Suprapubic skin (tissue), 4 donors: ENCODE data around the gene SPRING1. TPM values are rescaled to one million over a fixed set of nuclear protein-coding genes. Genes with fewer than 3 reads are reported as not detected.
A peak's percentile ranks its signal among the peaks of the same experiment; 100 is the strongest.
"Not testable (repeated sequence)": the region's sequence is repeated elsewhere in the genome, so short reads cannot be mapped to it uniquely, and the experiment has no call there.

Source experiments
- DNase-seq, 2 donors: peaks; one replicate each; pipeline ENCODE4 v3.0.0-alpha.2; 2019; ENCODE audit warnings: low spot score in 2 of 2
- H3K27ac ChIP-seq: fragments of 200-600 bp; sonication (generic); one replicate; pipeline ENCODE4 v1.5.1; 2019
- H3K27me3 ChIP-seq: fragments of 200-600 bp; sonication (generic); one replicate; pipeline ENCODE4 v1.5.1; 2019
- H3K36me3 ChIP-seq: fragments of 200-600 bp; sonication (generic); one replicate; pipeline ENCODE4 v1.5.1; 2019
- H3K4me1 ChIP-seq: fragments of 200-600 bp; sonication (generic); one replicate; pipeline ENCODE4 v1.5.1; 2019
- H3K4me3 ChIP-seq: fragments of 200-600 bp; sonication (generic); one replicate; pipeline ENCODE4 v1.5.1; 2019; ENCODE audit warnings: mild to moderate bottlenecking
- H3K9me3 ChIP-seq: fragments of 200-600 bp; sonication (generic); one replicate; pipeline ENCODE4 v1.5.1; 2019
- EP300 ChIP-seq: sonication (generic); formaldehyde crosslinking; IDR thresholded peaks from one replicate; pipeline ENCODE4 v1.6.1; 2017; ENCODE audit warnings: antibody characterized with exemption
- POLR2A ChIP-seq, 2 donors: fragments of 450-650 bp; IDR thresholded peaks; one replicate each; pipeline ENCODE4 v1.6.1; 2017; ENCODE audit warnings: antibody characterized with exemption in 2 of 2, mild to moderate bottlenecking in 2 of 2, moderate library complexity in 2 of 2
- POLR2AphosphoS5 ChIP-seq, 3 donors: sonication (generic); formaldehyde crosslinking; IDR thresholded peaks; one replicate each; pipeline ENCODE4 v1.6.1; 2017; ENCODE audit warnings: antibody characterized with exemption in 3 of 3
- WGBS: methylation state at CpG from one replicate; pipeline ENCODE4 v1.1.5; 2018; 5-methylcytosine and 5-hydroxymethylcytosine counted together
- total RNA-seq, 4 donors: library from RNA; depleted of rRNA; stranded (reverse); fragments of >200 nt; gene quantifications; one replicate each; pipeline ENCODE4 v1.1.0, GENCODE V29; 2016
- TF ChIP-seq, protein P1 (sequence below), 2 donors: fragments of 200-600 bp in 1 of 2; fragments of 450-650 bp in 1 of 2; sonication (generic) in 1 of 2; IDR thresholded peaks; one replicate each; pipeline ENCODE4 v1.5.1; 2016 to 2019; ENCODE audit warnings: antibody characterized with exemption in 2 of 2, mild to moderate bottlenecking in 1 of 2, moderate library complexity in 1 of 2

Gene SPRING1
- total RNA-seq, 4 donors from 2014 or later, result 19.9 to 31.4 (median 27.5) TPM

DNA sequence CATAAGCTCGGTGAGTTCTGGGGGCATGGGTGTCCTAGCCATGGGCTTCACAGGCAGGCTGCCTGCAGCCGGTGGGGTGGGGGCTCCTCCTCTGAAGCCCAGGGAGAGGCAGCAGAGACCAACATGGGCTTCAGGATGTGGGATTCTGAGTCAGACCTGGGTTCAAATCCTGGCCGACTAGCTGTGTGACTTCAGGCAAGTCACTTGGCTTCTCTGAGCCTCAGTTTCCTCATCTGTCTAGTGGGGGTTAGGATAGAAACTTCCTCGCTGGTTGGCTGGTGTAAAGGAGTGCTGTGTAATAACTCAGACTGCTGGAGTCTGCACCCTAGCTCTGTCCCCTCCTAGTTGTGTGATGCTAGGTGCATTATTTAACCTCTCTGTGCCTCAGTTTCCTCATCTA lies 12.4 kb upstream of the SPRING1 start:
- H3K27me3 ChIP-seq, result no peaks in the 10 kb centered on the region
- no peaks in the 10 kb centered on the region for H3K9me3 ChIP-seq
- no peak for DNase-seq
- 100% methylated on average over 3 of the region's 4 CpGs for WGBS
- H3K4me3 ChIP-seq, result no peak overlapping the region
- no peak for TF ChIP-seq POLR2AphosphoS5 (IDR thresholded peaks at IDR 0.05)
- TF ChIP-seq, protein P1, sequence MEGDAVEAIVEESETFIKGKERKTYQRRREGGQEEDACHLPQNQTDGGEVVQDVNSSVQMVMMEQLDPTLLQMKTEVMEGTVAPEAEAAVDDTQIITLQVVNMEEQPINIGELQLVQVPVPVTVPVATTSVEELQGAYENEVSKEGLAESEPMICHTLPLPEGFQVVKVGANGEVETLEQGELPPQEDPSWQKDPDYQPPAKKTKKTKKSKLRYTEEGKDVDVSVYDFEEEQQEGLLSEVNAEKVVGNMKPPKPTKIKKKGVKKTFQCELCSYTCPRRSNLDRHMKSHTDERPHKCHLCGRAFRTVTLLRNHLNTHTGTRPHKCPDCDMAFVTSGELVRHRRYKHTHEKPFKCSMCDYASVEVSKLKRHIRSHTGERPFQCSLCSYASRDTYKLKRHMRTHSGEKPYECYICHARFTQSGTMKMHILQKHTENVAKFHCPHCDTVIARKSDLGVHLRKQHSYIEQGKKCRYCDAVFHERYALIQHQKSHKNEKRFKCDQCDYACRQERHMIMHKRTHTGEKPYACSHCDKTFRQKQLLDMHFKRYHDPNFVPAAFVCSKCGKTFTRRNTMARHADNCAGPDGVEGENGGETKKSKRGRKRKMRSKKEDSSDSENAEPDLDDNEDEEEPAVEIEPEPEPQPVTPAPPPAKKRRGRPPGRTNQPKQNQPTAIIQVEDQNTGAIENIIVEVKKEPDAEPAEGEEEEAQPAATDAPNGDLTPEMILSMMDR (IDR thresholded peaks at IDR 0.05), result no peak
- no peak for TF ChIP-seq POLR2A (IDR thresholded peaks at IDR 0.05)
- no peak for TF ChIP-seq EP300
- H3K36me3 ChIP-seq, result no peaks in the 10 kb centered on the region
- no peaks in the 10 kb centered on the region for H3K4me1 ChIP-seq
- H3K27ac ChIP-seq, result no peak overlapping the region

GRCh38 chr12:116749884-116750283 lies 12.0 kb upstream of the SPRING1 start:
- DNase-seq, result peak in 1 of 2 donors; percentile 77
- 94% methylated on average over 9 of the region's 26 CpGs for WGBS
- Histone ChIP-seq H3K4me1 (no peaks in the 10 kb centered on the region), H3K36me3 (no peaks in the 10 kb centered on the region), H3K9me3 (no peaks in the 10 kb centered on the region), H3K27ac (no peak overlapping the region), H3K4me3 (no peak overlapping the region), H3K27me3 (no peaks in the 10 kb centered on the region)
- TF ChIP-seq POLR2A (IDR thresholded peaks at IDR 0.05), result no peak
- TF ChIP-seq EP300, result no peak
- TF ChIP-seq, protein P1 (IDR thresholded peaks at IDR 0.05), result no peak
- no peak for TF ChIP-seq POLR2AphosphoS5 (IDR thresholded peaks at IDR 0.05)

DNA sequence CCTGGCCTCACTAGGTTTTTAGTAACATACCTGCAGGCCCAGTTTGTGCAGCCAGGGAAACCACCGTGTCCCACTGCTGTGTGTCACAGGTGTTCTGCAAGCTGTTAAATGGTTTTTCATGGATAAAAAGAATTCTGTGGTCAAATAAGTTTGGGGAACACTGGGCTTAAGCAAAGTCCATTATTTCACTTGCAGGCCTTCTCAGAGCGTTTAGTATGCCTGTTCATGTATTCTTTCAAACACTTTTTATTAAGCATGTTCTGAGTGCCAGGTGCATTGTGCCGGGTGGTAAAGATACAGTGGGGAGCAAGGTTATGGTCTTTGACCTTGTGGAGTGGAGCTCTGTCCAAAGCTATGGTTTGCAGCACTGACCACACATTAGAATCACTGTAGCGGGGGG lies 7.7 kb upstream of the SPRING1 start:
- TF ChIP-seq, protein P1 (IDR thresholded peaks at IDR 0.05), result no peak
- TF ChIP-seq POLR2AphosphoS5 (IDR thresholded peaks at IDR 0.05) (no peak), EP300 (no peak), POLR2A (IDR thresholded peaks at IDR 0.05) (no peak)
- Histone ChIP-seq H3K4me1 (no peaks in the 10 kb centered on the region), H3K9me3 (no peaks in the 10 kb centered on the region), H3K36me3 (no peaks in the 10 kb centered on the region), H3K27ac (no peak overlapping the region), H3K27me3 (no peaks in the 10 kb centered on the region), H3K4me3 (no peak overlapping the region)
- whole genome bisulfite sequencing, result 94% methylated on average over 4 of the region's 4 CpGs
- DNase-seq, result no peak

GRCh38 chr12:116744766-116745165 lies 6.9 kb upstream of the SPRING1 start:
- no peaks in the 10 kb centered on the region for H3K4me1 ChIP-seq
- H3K9me3 ChIP-seq, result no peaks in the 10 kb centered on the region
- H3K4me3 ChIP-seq, result no peak overlapping the region
- no peaks in the 10 kb centered on the region for H3K27me3 ChIP-seq
- WGBS, result 59% methylated on average over 3 of the region's 3 CpGs
- TF ChIP-seq POLR2A (IDR thresholded peaks at IDR 0.05) (no peak), POLR2AphosphoS5 (IDR thresholded peaks at IDR 0.05) (no peak), EP300 (no peak)
- TF ChIP-seq, protein P1 (IDR thresholded peaks at IDR 0.05), result no peak
- no peaks in the 10 kb centered on the region for H3K36me3 ChIP-seq
- DNase-seq, result peak in 1 of 2 donors; percentile 61
- no peak overlapping the region for H3K27ac ChIP-seq

GRCh38 chr12:116742787-116743186 lies 4.9 kb upstream of the SPRING1 start:
- not testable (repeated sequence) for H3K9me3 ChIP-seq, H3K27ac ChIP-seq, H3K4me1 ChIP-seq, H3K36me3 ChIP-seq, H3K4me3 ChIP-seq, DNase-seq, H3K27me3 ChIP-seq
- WGBS, result 81% methylated on average over 2 of the region's 2 CpGs

DNA sequence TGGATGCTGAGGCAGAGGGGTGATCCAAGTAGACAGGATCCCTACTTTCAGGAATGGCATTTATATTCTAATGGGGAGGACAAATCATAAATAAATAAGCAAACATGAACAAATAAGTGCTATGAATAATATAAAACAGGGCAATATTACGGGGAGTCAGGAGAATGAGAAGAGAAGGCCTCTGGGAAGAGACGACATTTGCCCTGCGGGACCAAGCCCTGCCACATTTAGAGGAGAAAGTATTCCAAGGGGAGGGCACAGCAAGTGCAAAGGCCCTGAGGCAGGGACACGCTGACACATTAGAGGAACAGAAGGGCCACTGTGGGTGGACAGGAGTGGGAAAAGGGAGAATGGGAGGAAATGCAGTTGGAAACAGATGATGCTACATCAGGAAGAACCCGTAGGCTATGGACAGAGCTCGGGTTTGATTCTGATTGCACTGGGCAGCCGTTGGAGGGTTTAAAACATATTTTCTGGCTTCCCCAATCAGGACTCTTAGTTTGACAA lies 1.6 kb upstream of the SPRING1 start:
- Histone ChIP-seq H3K4me1 (peaks cover 20% of the 10 kb centered on the region), H3K36me3 (peaks cover 6% of the 10 kb centered on the region), H3K27me3 (no peaks in the 10 kb centered on the region), H3K27ac (no peak overlapping the region), H3K9me3 (no peaks in the 10 kb centered on the region), H3K4me3 (no peak overlapping the region)
- WGBS, result 82% methylated on average over 7 of the region's 7 CpGs
- no peak for DNase-seq
- TF ChIP-seq POLR2A (IDR thresholded peaks at IDR 0.05) (no peak), POLR2AphosphoS5 (IDR thresholded peaks at IDR 0.05) (no peak), EP300 (no peak)
- TF ChIP-seq, protein P1 (IDR thresholded peaks at IDR 0.05), result no peak
